Liver (tissue), 9 donors: ENCODE data around the gene IGF2R. TPM values are rescaled to one million over a fixed set of nuclear protein-coding genes. Genes with fewer than 3 reads are reported as not detected.

Experiments
- DNase-seq: peaks from one replicate; pipeline ENCODE4 v3.0.0-alpha.2; 2017; ENCODE audit warnings: low spot score
- H3K27ac ChIP-seq, 2 donors: one replicate each; pipeline ENCODE4 v1.7.0; 2013; ENCODE audit warnings: inconsistent platforms in 2 of 2, low read length in 2 of 2, control low read depth in 1 of 2, low read depth in 1 of 2, mild to moderate bottlenecking in 1 of 2
- H3K27me3 ChIP-seq, 4 donors: one replicate each; pipeline versions ENCODE4 v1.6.1 to v1.7.0; 2013; ENCODE audit warnings: low read length in 3 of 4, inconsistent platforms in 1 of 4, mild to moderate bottlenecking in 1 of 4, moderate library complexity in 1 of 4; ENCODE audit not compliant: control insufficient read depth in 4 of 4, insufficient read depth in 4 of 4
- H3K36me3 ChIP-seq, 4 donors: one replicate each; pipeline versions ENCODE4 v1.6.1 to v1.7.0; 2013; ENCODE audit warnings: low read length in 3 of 4, mild to moderate bottlenecking in 3 of 4, low read depth in 1 of 4, moderate library complexity in 1 of 4; ENCODE audit not compliant: control insufficient read depth in 4 of 4, insufficient read depth in 3 of 4
- H3K4me1 ChIP-seq, 4 donors: one replicate each; pipeline versions ENCODE4 v1.6.1 to v1.7.0; 2013; ENCODE audit warnings: low read length in 3 of 4, mild to moderate bottlenecking in 3 of 4, moderate library complexity in 1 of 4; ENCODE audit not compliant: control insufficient read depth in 4 of 4, insufficient read depth in 4 of 4
- H3K4me3 ChIP-seq, 3 donors: one replicate each; pipeline versions ENCODE4 v1.6.1 to v1.7.0; 2013; ENCODE audit warnings: low read length in 3 of 3, control low read depth in 1 of 3, low read depth in 1 of 3, mild to moderate bottlenecking in 1 of 3
- H3K9ac ChIP-seq, 2 donors: one replicate each; pipeline ENCODE4 v1.7.0; 2013; ENCODE audit warnings: low read length in 2 of 2, mild to moderate bottlenecking in 2 of 2, moderate library complexity in 2 of 2, control low read depth in 1 of 2, low read depth in 1 of 2
- H3K9me3 ChIP-seq, 4 donors: one replicate each; pipeline versions ENCODE4 v1.6.1 to v1.7.0; 2013; ENCODE audit warnings: low read length in 3 of 4; ENCODE audit not compliant: control insufficient read depth in 4 of 4
- EGR1 ChIP-seq, 2 donors: IDR thresholded peaks; 2 replicates each; pipeline ENCODE4 v1.6.1; 2016 to 2018; ENCODE audit warnings: antibody characterized with exemption in 2 of 2, low read depth in 2 of 2
- FOXA1 ChIP-seq: IDR thresholded peaks from 2 replicates; pipeline ENCODE4 v1.6.1; 2016; ENCODE audit warnings: antibody characterized with exemption
- FOXA2 ChIP-seq: IDR thresholded peaks from 2 replicates; pipeline ENCODE4 v1.6.1; 2016; ENCODE audit warnings: antibody characterized with exemption
- GABPA ChIP-seq, 2 donors: IDR thresholded peaks in 1 of 2; conservative IDR thresholded peaks in 1 of 2; 2 replicates each; pipeline ENCODE4 v1.6.1; 2016; ENCODE audit warnings: antibody characterized with exemption in 2 of 2, mild to moderate bottlenecking in 1 of 2, moderate library complexity in 1 of 2
- HNF4A ChIP-seq, 2 donors: conservative IDR thresholded peaks; 2 replicates each; pipeline ENCODE4 v1.6.1; 2016; ENCODE audit warnings: antibody characterized with exemption in 2 of 2, mild to moderate bottlenecking in 2 of 2
- HNF4G ChIP-seq: IDR thresholded peaks from 2 replicates; pipeline ENCODE4 v1.6.1; 2016; ENCODE audit warnings: antibody characterized with exemption
- JUND ChIP-seq, 2 donors: IDR thresholded peaks; 2 replicates each; pipeline ENCODE4 v1.6.1; 2016; ENCODE audit warnings: antibody characterized with exemption in 2 of 2
- NR2F2 ChIP-seq: IDR thresholded peaks from 2 replicates; pipeline ENCODE4 v1.6.1; 2016; ENCODE audit warnings: antibody characterized with exemption
- RAD21 ChIP-seq, 2 donors: IDR thresholded peaks; 2 replicates each; pipeline ENCODE4 v1.6.1; 2016; ENCODE audit warnings: antibody characterized with exemption in 2 of 2, mild to moderate bottlenecking in 2 of 2
- RXRA ChIP-seq, 2 donors: IDR thresholded peaks; 2 replicates each; pipeline ENCODE4 v1.6.1; 2017 to 2018; ENCODE audit warnings: antibody characterized with exemption in 2 of 2, mild to moderate bottlenecking in 1 of 2
- SP1 ChIP-seq: IDR thresholded peaks from 2 replicates; pipeline ENCODE4 v1.6.1; 2018; ENCODE audit warnings: antibody characterized with exemption, mild to moderate bottlenecking
- TAF1 ChIP-seq: conservative IDR thresholded peaks from 2 replicates; pipeline ENCODE4 v1.6.1; 2016; ENCODE audit warnings: antibody characterized with exemption, mild to moderate bottlenecking
- YY1 ChIP-seq: IDR thresholded peaks from 2 replicates; pipeline ENCODE4 v1.6.1; 2016; ENCODE audit warnings: antibody characterized with exemption, mild to moderate bottlenecking
- WGBS: extraction: QIAGEN DNeasy Blood & Tissue Kit; methylation state at CpG from one replicate; pipeline ENCODE4 v1.1.7; 2013; 5-methylcytosine and 5-hydroxymethylcytosine counted together
- polyA plus RNA-seq, 2 donors: library from polyadenylated mRNA; stranded (reverse) in 1 of 2; unstranded in 1 of 2; fragments of 200-250 nt in 1 of 2; fragments of >200 nt in 1 of 2; fragmentation: Nextera tagmentation in 1 of 2; extraction: Ambion mirVana in 1 of 2; gene quantifications; one replicate each; pipeline versions ENCODE4 v1.2.1 to v1.2.3, GENCODE V29; 2013 to 2015
- total RNA-seq, 2 donors: library from RNA; depleted of rRNA; stranded (reverse); fragments of >200 nt; gene quantifications; one replicate each; pipeline ENCODE4 v1.2.3, GENCODE V29; 2014
- TF ChIP-seq, protein P1 (sequence below): IDR thresholded peaks from 2 replicates; pipeline ENCODE4 v1.6.1; 2016; ENCODE audit warnings: antibody characterized with exemption, mild to moderate bottlenecking
- TF ChIP-seq, protein P2 (sequence below): IDR thresholded peaks from 2 replicates; pipeline ENCODE4 v1.6.1; 2016; ENCODE audit warnings: antibody characterized with exemption
- TF ChIP-seq, protein P3 (sequence below): IDR thresholded peaks from 2 replicates; pipeline ENCODE4 v1.6.1; 2016; ENCODE audit warnings: antibody characterized with exemption
- TF ChIP-seq, protein P4 (sequence below): fragments of 150-350 bp; IDR thresholded peaks from 2 replicates; pipeline ENCODE4 v1.5.1; 2017; ENCODE audit warnings: improper control_type of control experiment, low read depth, low read length; ENCODE audit not compliant: missing input control
- TF ChIP-seq, protein P5 (sequence below): IDR thresholded peaks from 2 replicates; pipeline ENCODE4 v1.6.1; 2016; ENCODE audit warnings: antibody characterized with exemption
- donor health status: healthy.
- donor health status: healthy.
- donor health status: healthy.
- donor health status: healthy.
- donor health status: healthy.

Gene IGF2R
- total and polyA plus RNA-seq, 4 donors, result 16.6 to 84.9 (median 45.7) TPM

DNA sequence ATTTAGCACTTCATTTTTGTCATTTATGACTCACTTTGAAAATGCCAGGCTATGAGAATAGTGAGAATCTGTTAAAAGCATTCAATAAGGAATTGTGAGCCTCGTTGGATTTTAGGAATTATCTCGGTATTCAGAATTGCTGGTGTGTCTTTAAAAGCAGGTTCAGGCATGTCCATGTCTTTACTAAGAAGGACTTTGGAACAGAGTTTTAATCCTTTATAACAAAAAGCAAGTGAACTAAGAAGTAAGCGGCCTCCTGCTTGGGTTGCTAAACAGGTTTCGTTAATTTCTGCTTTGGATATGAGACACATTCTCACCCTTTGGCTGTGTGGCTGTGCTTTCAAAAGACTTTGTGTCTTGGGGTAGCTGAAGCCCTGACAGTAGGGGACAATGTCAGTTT is 74.9 kb downstream of the IGF2R start:
- H3K9me3 ChIP-seq, result no peaks in the 10 kb centered on the region
- peak overlapping the region; percentile 88 to 99 for H3K27ac ChIP-seq
- H3K4me3 ChIP-seq, result peak overlapping the region in 1 of 3 donors; percentile 15
- no peaks in the 10 kb centered on the region for H3K27me3 ChIP-seq
- 75% methylated on average over 4 of the region's 4 CpGs for WGBS
- H3K9ac ChIP-seq, result peak overlapping the region; percentile 56 to 63
- peaks cover 1 to 49% (median 48%) of the 10 kb centered on the region in 4 donors for H3K36me3 ChIP-seq
- TF ChIP-seq, protein P1, sequence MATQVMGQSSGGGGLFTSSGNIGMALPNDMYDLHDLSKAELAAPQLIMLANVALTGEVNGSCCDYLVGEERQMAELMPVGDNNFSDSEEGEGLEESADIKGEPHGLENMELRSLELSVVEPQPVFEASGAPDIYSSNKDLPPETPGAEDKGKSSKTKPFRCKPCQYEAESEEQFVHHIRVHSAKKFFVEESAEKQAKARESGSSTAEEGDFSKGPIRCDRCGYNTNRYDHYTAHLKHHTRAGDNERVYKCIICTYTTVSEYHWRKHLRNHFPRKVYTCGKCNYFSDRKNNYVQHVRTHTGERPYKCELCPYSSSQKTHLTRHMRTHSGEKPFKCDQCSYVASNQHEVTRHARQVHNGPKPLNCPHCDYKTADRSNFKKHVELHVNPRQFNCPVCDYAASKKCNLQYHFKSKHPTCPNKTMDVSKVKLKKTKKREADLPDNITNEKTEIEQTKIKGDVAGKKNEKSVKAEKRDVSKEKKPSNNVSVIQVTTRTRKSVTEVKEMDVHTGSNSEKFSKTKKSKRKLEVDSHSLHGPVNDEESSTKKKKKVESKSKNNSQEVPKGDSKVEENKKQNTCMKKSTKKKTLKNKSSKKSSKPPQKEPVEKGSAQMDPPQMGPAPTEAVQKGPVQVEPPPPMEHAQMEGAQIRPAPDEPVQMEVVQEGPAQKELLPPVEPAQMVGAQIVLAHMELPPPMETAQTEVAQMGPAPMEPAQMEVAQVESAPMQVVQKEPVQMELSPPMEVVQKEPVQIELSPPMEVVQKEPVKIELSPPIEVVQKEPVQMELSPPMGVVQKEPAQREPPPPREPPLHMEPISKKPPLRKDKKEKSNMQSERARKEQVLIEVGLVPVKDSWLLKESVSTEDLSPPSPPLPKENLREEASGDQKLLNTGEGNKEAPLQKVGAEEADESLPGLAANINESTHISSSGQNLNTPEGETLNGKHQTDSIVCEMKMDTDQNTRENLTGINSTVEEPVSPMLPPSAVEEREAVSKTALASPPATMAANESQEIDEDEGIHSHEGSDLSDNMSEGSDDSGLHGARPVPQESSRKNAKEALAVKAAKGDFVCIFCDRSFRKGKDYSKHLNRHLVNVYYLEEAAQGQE, result no peak
- TF ChIP-seq EGR1 (IDR thresholded peaks at IDR 0.05; ENCODE audit: low read depth in 2 of 2) (no peak), HNF4G (no peak), HNF4A (conservative IDR thresholded peaks at IDR 0.05) (no peak), RAD21 (IDR thresholded peaks at IDR 0.05) (no peak), TAF1 (no peak)
- TF ChIP-seq, protein P2, sequence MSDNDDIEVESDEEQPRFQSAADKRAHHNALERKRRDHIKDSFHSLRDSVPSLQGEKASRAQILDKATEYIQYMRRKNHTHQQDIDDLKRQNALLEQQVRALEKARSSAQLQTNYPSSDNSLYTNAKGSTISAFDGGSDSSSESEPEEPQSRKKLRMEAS, result no peak
- no peak for DNase-seq
- H3K4me1 ChIP-seq, result peaks cover 1 to 32% (median 19%) of the 10 kb centered on the region in 4 donors

DNA sequence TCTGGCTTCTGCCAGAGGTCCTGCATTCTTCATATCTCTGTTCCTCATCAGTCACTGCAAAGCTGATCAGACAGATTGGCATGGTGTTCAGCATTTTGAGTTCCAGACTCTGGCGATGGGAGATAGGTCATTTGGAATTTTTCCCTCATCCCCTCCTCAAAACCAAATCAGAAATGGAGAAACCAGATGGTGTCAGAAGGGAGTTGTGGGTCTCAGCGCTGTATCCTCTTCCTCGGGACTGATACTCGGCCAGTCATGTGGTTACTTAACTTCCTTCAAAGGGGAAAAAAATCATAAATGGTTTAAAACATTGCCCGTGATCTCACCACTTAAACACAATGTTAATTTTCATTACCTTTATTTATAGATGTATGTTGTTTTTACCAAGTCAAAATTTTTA is 75.8 kb downstream of the IGF2R start:
- Histone ChIP-seq H3K9ac (no peak overlapping the region), H3K9me3 (no peaks in the 10 kb centered on the region), H3K4me1 (peaks cover 1 to 32% (median 19%) of the 10 kb centered on the region in 4 donors), H3K27ac (no peak overlapping the region), H3K4me3 (no peak overlapping the region), H3K36me3 (peaks cover 1 to 58% (median 54%) of the 10 kb centered on the region in 4 donors), H3K27me3 (no peaks in the 10 kb centered on the region)
- TF ChIP-seq SP1 (no peak), GABPA (IDR thresholded peaks at IDR 0.05 in 1 of 2, conservative IDR thresholded peaks at IDR 0.05 in 1 of 2) (no peak), RXRA (IDR thresholded peaks at IDR 0.05) (no peak), FOXA1 (no peak), RAD21 (IDR thresholded peaks at IDR 0.05) (no peak), NR2F2 (no peak), EGR1 (IDR thresholded peaks at IDR 0.05; ENCODE audit: low read depth in 2 of 2) (no peak), HNF4A (conservative IDR thresholded peaks at IDR 0.05) (no peak), FOXA2 (no peak), YY1 (no peak), TAF1 (no peak), HNF4G (no peak), JUND (IDR thresholded peaks at IDR 0.05) (no peak)
- TF ChIP-seq, protein P3, sequence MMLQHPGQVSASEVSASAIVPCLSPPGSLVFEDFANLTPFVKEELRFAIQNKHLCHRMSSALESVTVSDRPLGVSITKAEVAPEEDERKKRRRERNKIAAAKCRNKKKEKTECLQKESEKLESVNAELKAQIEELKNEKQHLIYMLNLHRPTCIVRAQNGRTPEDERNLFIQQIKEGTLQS, result no peak
- TF ChIP-seq, protein P4, sequence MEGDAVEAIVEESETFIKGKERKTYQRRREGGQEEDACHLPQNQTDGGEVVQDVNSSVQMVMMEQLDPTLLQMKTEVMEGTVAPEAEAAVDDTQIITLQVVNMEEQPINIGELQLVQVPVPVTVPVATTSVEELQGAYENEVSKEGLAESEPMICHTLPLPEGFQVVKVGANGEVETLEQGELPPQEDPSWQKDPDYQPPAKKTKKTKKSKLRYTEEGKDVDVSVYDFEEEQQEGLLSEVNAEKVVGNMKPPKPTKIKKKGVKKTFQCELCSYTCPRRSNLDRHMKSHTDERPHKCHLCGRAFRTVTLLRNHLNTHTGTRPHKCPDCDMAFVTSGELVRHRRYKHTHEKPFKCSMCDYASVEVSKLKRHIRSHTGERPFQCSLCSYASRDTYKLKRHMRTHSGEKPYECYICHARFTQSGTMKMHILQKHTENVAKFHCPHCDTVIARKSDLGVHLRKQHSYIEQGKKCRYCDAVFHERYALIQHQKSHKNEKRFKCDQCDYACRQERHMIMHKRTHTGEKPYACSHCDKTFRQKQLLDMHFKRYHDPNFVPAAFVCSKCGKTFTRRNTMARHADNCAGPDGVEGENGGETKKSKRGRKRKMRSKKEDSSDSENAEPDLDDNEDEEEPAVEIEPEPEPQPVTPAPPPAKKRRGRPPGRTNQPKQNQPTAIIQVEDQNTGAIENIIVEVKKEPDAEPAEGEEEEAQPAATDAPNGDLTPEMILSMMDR, result no peak
- TF ChIP-seq, protein P1, result no peak
- TF ChIP-seq, protein P5, sequence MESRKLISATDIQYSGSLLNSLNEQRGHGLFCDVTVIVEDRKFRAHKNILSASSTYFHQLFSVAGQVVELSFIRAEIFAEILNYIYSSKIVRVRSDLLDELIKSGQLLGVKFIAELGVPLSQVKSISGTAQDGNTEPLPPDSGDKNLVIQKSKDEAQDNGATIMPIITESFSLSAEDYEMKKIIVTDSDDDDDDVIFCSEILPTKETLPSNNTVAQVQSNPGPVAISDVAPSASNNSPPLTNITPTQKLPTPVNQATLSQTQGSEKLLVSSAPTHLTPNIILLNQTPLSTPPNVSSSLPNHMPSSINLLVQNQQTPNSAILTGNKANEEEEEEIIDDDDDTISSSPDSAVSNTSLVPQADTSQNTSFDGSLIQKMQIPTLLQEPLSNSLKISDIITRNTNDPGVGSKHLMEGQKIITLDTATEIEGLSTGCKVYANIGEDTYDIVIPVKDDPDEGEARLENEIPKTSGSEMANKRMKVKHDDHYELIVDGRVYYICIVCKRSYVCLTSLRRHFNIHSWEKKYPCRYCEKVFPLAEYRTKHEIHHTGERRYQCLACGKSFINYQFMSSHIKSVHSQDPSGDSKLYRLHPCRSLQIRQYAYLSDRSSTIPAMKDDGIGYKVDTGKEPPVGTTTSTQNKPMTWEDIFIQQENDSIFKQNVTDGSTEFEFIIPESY, result no peak
- TF ChIP-seq, protein P2, result no peak
- WGBS, result 89% methylated on average over 5 of the region's 5 CpGs
- no peak for DNase-seq
